Tibial nerve (tissue), 4 donors: ENCODE results near the gene NEDD4L.

Experiments used
- EP300 ChIP-seq, 2 donors: sonication (generic); formaldehyde crosslinking; IDR thresholded peaks; one replicate each; pipeline ENCODE4 v1.6.1; 2017; ENCODE audit warnings: antibody characterized with exemption in 2 of 2, mild to moderate bottlenecking in 1 of 2
- POLR2A ChIP-seq, 2 donors: fragments of 450-650 bp; IDR thresholded peaks; one replicate each; pipeline ENCODE4 v1.6.1; 2017; ENCODE audit warnings: antibody characterized with exemption in 2 of 2, mild to moderate bottlenecking in 2 of 2, moderate library complexity in 2 of 2
- TF ChIP-seq, protein P1 (sequence below), 5 experiments: fragments of 200-600 bp in 3 of 5; fragments of 450-650 bp in 2 of 5; sonication (generic) in 3 of 5; IDR thresholded peaks; one replicate each; pipeline ENCODE4 v1.5.1; 2016 to 2019; ENCODE audit warnings: antibody characterized with exemption in 5 of 5, mild to moderate bottlenecking in 3 of 5, moderate library complexity in 2 of 5

GRCh38 chr18:58080451-58080850, 36.4 kb downstream of the NEDD4L start:
- TF ChIP-seq, protein P1, sequence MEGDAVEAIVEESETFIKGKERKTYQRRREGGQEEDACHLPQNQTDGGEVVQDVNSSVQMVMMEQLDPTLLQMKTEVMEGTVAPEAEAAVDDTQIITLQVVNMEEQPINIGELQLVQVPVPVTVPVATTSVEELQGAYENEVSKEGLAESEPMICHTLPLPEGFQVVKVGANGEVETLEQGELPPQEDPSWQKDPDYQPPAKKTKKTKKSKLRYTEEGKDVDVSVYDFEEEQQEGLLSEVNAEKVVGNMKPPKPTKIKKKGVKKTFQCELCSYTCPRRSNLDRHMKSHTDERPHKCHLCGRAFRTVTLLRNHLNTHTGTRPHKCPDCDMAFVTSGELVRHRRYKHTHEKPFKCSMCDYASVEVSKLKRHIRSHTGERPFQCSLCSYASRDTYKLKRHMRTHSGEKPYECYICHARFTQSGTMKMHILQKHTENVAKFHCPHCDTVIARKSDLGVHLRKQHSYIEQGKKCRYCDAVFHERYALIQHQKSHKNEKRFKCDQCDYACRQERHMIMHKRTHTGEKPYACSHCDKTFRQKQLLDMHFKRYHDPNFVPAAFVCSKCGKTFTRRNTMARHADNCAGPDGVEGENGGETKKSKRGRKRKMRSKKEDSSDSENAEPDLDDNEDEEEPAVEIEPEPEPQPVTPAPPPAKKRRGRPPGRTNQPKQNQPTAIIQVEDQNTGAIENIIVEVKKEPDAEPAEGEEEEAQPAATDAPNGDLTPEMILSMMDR (IDR thresholded peaks at IDR 0.05) = no peak
- TF ChIP-seq EP300 (IDR thresholded peaks at IDR 0.05) = no peak
- no peak for TF ChIP-seq POLR2A (IDR thresholded peaks at IDR 0.05)
